K562 (cell line): Measurements from ENCODE around the gene EVX1.

Source experiments
- ZKSCAN1 ChIP-seq: fragments of 150-350 bp; IDR thresholded peaks from 2 replicates; pipeline ENCODE4 v1.6.1; 2016; ENCODE audit warnings: low read depth, low read length
- TF ChIP-seq, protein P1 (sequence below), 3 experiments: IDR thresholded peaks in 2 of 3; conservative IDR thresholded peaks in 1 of 3; 2 replicates each; pipeline ENCODE4 v1.5.1; 2011 to 2012; ENCODE audit warnings: low read length in 3 of 3, mild to moderate bottlenecking in 3 of 3, control low read depth in 2 of 3, improper control_type of control experiment in 1 of 3, inconsistent platforms in 1 of 3, low read depth in 1 of 3, mixed read lengths in 1 of 3, moderate library complexity in 1 of 3; ENCODE audit not compliant: insufficient read depth in 2 of 3
- TF ChIP-seq, protein P2 (sequence below): fragments of 450-650 bp; conservative IDR thresholded peaks from 2 replicates; pipeline ENCODE4 v1.6.1; 2016; ENCODE audit warnings: missing genetic modification characterization, low read depth, mild to moderate bottlenecking, control low read depth, missing compliant biosample characterization

DNA sequence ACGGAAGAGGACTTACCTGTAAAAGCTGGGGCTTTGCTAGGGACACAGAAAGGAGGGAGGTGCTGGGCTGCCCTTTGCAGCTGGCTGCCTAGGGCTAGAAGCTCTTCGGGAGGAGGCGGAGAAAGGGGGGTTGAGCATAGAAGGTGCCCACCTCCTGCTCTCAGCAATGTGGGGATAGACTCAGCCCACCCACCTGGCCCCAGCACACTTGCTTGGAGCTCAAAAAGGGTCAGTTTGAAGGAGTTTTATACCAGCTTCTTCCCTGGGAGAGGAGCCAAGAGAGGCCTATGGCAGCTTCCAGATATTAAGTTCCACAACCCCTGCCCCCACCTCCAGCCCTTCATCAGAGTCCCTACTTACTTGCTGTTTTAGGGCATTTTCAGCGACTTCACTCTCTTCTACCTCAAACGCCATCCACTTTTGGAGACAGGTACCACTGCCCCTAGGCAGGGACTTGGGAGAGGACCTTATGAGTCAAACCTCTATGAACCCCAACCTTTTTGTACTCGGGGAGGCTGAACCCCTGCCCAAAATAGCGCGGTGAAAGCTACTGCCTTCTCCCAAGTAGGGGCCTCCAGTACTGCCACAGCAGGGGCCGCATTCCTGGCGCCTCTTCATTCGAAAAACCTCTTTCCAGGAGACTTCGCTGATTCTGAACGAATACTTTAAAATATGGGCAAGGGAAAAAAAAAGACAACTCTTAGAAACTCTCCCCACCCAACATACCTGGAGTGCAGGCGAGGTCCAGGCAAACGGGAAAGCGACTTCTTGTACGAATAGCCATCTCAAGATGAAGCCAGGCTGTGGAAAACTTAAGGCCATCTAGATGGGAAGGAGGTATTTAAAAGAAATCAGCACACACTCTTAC, 1.2 kb upstream of the EVX1 start:
- TF ChIP-seq ZKSCAN1 = no peak
- TF ChIP-seq, protein P1, sequence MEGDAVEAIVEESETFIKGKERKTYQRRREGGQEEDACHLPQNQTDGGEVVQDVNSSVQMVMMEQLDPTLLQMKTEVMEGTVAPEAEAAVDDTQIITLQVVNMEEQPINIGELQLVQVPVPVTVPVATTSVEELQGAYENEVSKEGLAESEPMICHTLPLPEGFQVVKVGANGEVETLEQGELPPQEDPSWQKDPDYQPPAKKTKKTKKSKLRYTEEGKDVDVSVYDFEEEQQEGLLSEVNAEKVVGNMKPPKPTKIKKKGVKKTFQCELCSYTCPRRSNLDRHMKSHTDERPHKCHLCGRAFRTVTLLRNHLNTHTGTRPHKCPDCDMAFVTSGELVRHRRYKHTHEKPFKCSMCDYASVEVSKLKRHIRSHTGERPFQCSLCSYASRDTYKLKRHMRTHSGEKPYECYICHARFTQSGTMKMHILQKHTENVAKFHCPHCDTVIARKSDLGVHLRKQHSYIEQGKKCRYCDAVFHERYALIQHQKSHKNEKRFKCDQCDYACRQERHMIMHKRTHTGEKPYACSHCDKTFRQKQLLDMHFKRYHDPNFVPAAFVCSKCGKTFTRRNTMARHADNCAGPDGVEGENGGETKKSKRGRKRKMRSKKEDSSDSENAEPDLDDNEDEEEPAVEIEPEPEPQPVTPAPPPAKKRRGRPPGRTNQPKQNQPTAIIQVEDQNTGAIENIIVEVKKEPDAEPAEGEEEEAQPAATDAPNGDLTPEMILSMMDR (IDR thresholded peaks at IDR 0.05 in 2 of 3, conservative IDR thresholded peaks at IDR 0.05 in 1 of 3; ENCODE audit: insufficient read depth in 2 of 3, low read depth in 1 of 3, low read length in 3 of 3) = no peak
- TF ChIP-seq, protein P2, sequence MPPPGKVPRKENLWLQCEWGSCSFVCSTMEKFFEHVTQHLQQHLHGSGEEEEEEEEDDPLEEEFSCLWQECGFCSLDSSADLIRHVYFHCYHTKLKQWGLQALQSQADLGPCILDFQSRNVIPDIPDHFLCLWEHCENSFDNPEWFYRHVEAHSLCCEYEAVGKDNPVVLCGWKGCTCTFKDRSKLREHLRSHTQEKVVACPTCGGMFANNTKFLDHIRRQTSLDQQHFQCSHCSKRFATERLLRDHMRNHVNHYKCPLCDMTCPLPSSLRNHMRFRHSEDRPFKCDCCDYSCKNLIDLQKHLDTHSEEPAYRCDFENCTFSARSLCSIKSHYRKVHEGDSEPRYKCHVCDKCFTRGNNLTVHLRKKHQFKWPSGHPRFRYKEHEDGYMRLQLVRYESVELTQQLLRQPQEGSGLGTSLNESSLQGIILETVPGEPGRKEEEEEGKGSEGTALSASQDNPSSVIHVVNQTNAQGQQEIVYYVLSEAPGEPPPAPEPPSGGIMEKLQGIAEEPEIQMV (tag) = no peak
